HT-29 (cell line): ENCODE measurements around the gene RAX2. TPM values are rescaled to one million over a fixed set of nuclear protein-coding genes. Genes with fewer than 3 reads are reported as not detected.
"Not testable (repeated sequence)": the region's sequence is repeated elsewhere in the genome, so short reads cannot be mapped to it uniquely, and the experiment has no call there.

Experiments
- DNase-seq: peaks from one replicate; pipeline ENCODE4 v3.0.0-alpha.2; 2015; ENCODE audit warnings: low spot score
- total RNA-seq: library from RNA; depleted of rRNA; stranded (reverse); fragments of >200 nt; shearing (Covaris generic); gene quantifications from 2 replicates; pipeline ENCODE4 v1.2.3, GENCODE V29; 2014

The RAX2 gene
- total RNA-seq, 1 experiment from 2014 or later, result not detected

- no peak for DNase-seq
Measured at GRCh38 chr19:3760871-3761361, 11.1 kb downstream of the RAX2 start.

GRCh38 chr19:3759482-3760254, 12.4 kb downstream of the RAX2 start:
- no peak for DNase-seq

GRCh38 chr19:3758297-3758696, 13.7 kb downstream of the RAX2 start:
- DNase-seq, result not testable (repeated sequence)

- not testable (repeated sequence) for DNase-seq
Measured at GRCh38 chr19:3757705-3758104, 14.3 kb downstream of the RAX2 start.

GRCh38 chr19:3753631-3754410, 18.2 kb downstream of the RAX2 start:
- DNase-seq, result no peak

- DNase-seq, result no peak
Measured at GRCh38 chr19:3752492-3752891, 19.5 kb downstream of the RAX2 start.

- no peak for DNase-seq
Measured at GRCh38 chr19:3751236-3751635, 20.8 kb downstream of the RAX2 start.

- DNase-seq, result no peak
Measured at GRCh38 chr19:3750211-3750610, 21.8 kb downstream of the RAX2 start.

- DNase-seq, result peak; percentile 23
Measured at GRCh38 chr19:3748965-3749364, 23.1 kb downstream of the RAX2 start.

GRCh38 chr19:3746371-3747056, 25.5 kb downstream of the RAX2 start:
- no peak for DNase-seq

- DNase-seq, result no peak
Measured at GRCh38 chr19:3745363-3746045, 26.5 kb downstream of the RAX2 start.

GRCh38 chr19:3743486-3743885, 28.5 kb downstream of the RAX2 start:
- peak; percentile 33 for DNase-seq

- no peak for DNase-seq
Measured at GRCh38 chr19:3740431-3740830, 31.6 kb downstream of the RAX2 start.

- DNase-seq, result no peak
Measured at GRCh38 chr19:3738477-3739220, 33.4 kb downstream of the RAX2 start.

GRCh38 chr19:3737487-3738205, 34.4 kb downstream of the RAX2 start:
- no peak for DNase-seq

GRCh38 chr19:3736106-3736724, 35.8 kb downstream of the RAX2 start:
- DNase-seq, result no peak

GRCh38 chr19:3734310-3734600, 37.8 kb downstream of the RAX2 start:
- no peak for DNase-seq

GRCh38 chr19:3733549-3734309, 38.3 kb downstream of the RAX2 start:
- no peak for DNase-seq

- DNase-seq, result no peak
Measured at GRCh38 chr19:3732108-3732507, 39.9 kb downstream of the RAX2 start.
